Measurements from ENCODE around the gene TTYH3. TPM values are rescaled to one million over a fixed set of nuclear protein-coding genes. Genes with fewer than 3 reads are reported as not detected.
A peak's percentile ranks its signal among the peaks of the same experiment; 100 is the strongest.

TTYH3 gene
- total and polyA plus RNA-seq, 2 of the 8 experiments (the other 6 are each of a cell fraction or from before 2014, with no cell fraction given), result 66.2 to 169 TPM

DNA sequence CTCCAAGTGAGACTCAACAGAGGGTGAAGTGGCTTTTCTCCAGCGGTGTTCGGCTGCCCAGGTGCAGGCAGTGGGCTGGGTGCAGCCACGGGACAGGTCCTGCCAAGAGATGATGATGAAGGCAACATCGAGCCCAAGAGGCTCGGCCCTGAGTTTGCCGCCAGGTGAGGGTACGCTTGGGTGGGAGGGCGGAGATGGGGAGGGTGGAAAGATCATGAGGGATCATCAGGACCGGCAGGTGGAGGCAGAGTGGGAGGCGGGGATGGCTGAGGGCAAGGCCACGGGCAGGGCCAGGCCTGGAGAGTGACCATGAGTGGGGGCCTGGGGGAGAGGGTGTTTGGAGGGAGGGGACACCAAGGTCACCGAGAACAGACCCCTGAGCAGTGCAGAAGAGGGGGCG lies 38.4 kb downstream of the TTYH3 start:
- DNase-seq (ENCODE audit: low read depth in 1 of 2, low spot score in 2 of 2), result no peak
- Histone ChIP-seq H4K91ac (replicated peaks; ENCODE audit: insufficient read length, low read length) (no peak overlapping the region), H3K4me3 (ENCODE audit: extremely low read depth in 1 of 4, insufficient read depth in 2 of 4, low read depth in 3 of 4, low read length in 4 of 4) (no peak overlapping the region), H3K79me2 (ENCODE audit: control insufficient read depth in 1 of 2, insufficient read depth in 2 of 2, low read length in 2 of 2) (no peaks in the 10 kb centered on the region), H3K23ac (ENCODE audit: insufficient read length) (no peak overlapping the region), H2AK5ac (ENCODE audit: low read depth, low read length) (no peak overlapping the region), H4K5ac (ENCODE audit: insufficient read length, low read depth, low read length) (no peak overlapping the region), H2BK5ac (ENCODE audit: low read depth, low read length) (no peak overlapping the region), H4K20me1 (replicated peaks in 1 of 2; ENCODE audit: control insufficient read depth in 1 of 2, insufficient read depth in 2 of 2, low read length in 2 of 2) (no peaks in the 10 kb centered on the region), H3K27ac (ENCODE audit: low read depth, low read length) (no peak overlapping the region), H3K9ac (replicated peaks in 1 of 4; ENCODE audit: extremely low read depth in 1 of 4, low read depth in 3 of 4, low read length in 3 of 4) (no peak overlapping the region), H3K23me2 (ENCODE audit: low read depth, low read length) (no peaks in the 10 kb centered on the region), H3K36me3 (ENCODE audit: control insufficient read depth in 2 of 4, insufficient read depth in 4 of 4, low read length in 3 of 4) (no peaks in the 10 kb centered on the region), H2BK120ac (replicated peaks; ENCODE audit: low read depth, low read length) (no peak overlapping the region), H3K79me1 (ENCODE audit: low read depth, low read length) (no peaks in the 10 kb centered on the region), H4K8ac (ENCODE audit: extremely low read depth, insufficient read depth, low read length) (no peak overlapping the region; the same call in 1 of the 2 replicates), H2BK12ac (ENCODE audit: low read depth, low read length) (no peak overlapping the region), H3K14ac (ENCODE audit: insufficient read length) (no peak overlapping the region), H3K4me1 (replicated peaks in 1 of 4; ENCODE audit: control insufficient read depth in 3 of 4, insufficient read depth in 4 of 4, low read length in 3 of 4) (no peaks in the 10 kb centered on the region), H3K4me2 (ENCODE audit: insufficient read depth in 1 of 2, low read depth in 2 of 2, low read length in 2 of 2) (no peak overlapping the region), H3K9me3 (ENCODE audit: insufficient read depth in 2 of 2, low read depth in 1 of 2, low read length in 1 of 2) (peaks cover 0 to 4% of the 10 kb centered on the region in 2 experiments; a peak in 2 of 4 replicates), H2BK20ac (ENCODE audit: low read length) (no peak overlapping the region), H2BK15ac (ENCODE audit: low read length) (no peak overlapping the region), H3K56ac (replicated peaks; ENCODE audit: insufficient read length, low read depth, low read length) (peak overlapping the region; percentile 46), H2AFZ (ENCODE audit: low read length) (no peak overlapping the region), H3K18ac (ENCODE audit: extremely low read depth, low read length) (no peak overlapping the region), H3K27me3 (replicated peaks in 1 of 4; ENCODE audit: control insufficient read depth in 3 of 4, extremely low read depth in 1 of 4, insufficient read depth in 3 of 4, low read length in 3 of 4) (peaks cover 0 to 7% (median 0%) of the 10 kb centered on the region in 4 experiments; a peak in 2 of 7 replicates), H3K4ac (replicated peaks; ENCODE audit: insufficient read length, low read depth, low read length) (peak overlapping the region; percentile 53)
- WGBS, 2 experiments (ENCODE audit: extremely low coverage in 1 of 2, insufficient coverage in 1 of 2, insufficient read length in 1 of 2, insufficient replicate concordance in 2 of 2, low coverage in 1 of 2, low lambda C conversion rate in 2 of 2, missing lambda C conversion rate in 1 of 2), result 89% methylated on average over 8 of the region's 13 CpGs; no CpG with 5 or more reads in 1 of the 2 experiments
- POLR2A ChIA-PET (ENCODE audit: partially characterized antibody), result interaction anchor here (1.1 to 1.4 kb wide), 2 partner anchors 10 to 40 kb away, joined by 4 to 5 read pairs; no protein-coding TSS in a partner anchor
- CTCF ChIA-PET (ENCODE audit: partially characterized antibody), result interaction anchor here (0.6 to 8.1 kb wide), 37 partner anchors 9 to 265 kb away, joined by 3 to 83 read pairs (median 4); partner anchors contain the start of gene AMZ1
- FAIRE-seq, result no peak
- no peak for TF ChIP-seq CTCF (IDR thresholded peaks at IDR 0.05; ENCODE audit: control extremely low read depth in 1 of 3, insufficient read depth in 1 of 3, low read depth in 1 of 3, low read length in 3 of 3)
- no peak for TF ChIP-seq TAF7 (optimal IDR thresholded peaks at IDR 0.05; ENCODE audit: borderline replicate concordance, low read depth, low read length)
- no peak for TF ChIP-seq ASH2L (IDR thresholded peaks at IDR 0.05; ENCODE audit: low read length)
- TF ChIP-seq POLR2A (IDR thresholded peaks at IDR 0.05; ENCODE audit: control extremely low read depth in 1 of 2, low read depth in 2 of 2, low read length in 2 of 2), result no peak
- no peak for TF ChIP-seq CEBPB (IDR thresholded peaks at IDR 0.05; ENCODE audit: low read depth, low read length)
- TF ChIP-seq SP2 (IDR thresholded peaks at IDR 0.05; ENCODE audit: low read length), result no peak
- no peak for TF ChIP-seq EP300 (IDR thresholded peaks at IDR 0.05; ENCODE audit: borderline replicate concordance in 1 of 2, low read depth in 2 of 2, low read length in 2 of 2)
- no peak for TF ChIP-seq TCF12 (IDR thresholded peaks at IDR 0.05; ENCODE audit: low read depth, low read length)
- TF ChIP-seq TBP (IDR thresholded peaks at IDR 0.05; ENCODE audit: low read depth, low read length), result no peak
- TF ChIP-seq RXRA (IDR thresholded peaks at IDR 0.05; ENCODE audit: insufficient read depth, low read depth, low read length), result no peak
- no peak for TF ChIP-seq CBX8 (IDR thresholded peaks at IDR 0.05; ENCODE audit: borderline replicate concordance, low read depth, low read length)
- no peak for TF ChIP-seq RAD21 (IDR thresholded peaks at IDR 0.05 in 1 of 2, conservative IDR thresholded peaks at IDR 0.05 in 1 of 2; ENCODE audit: low read depth in 2 of 2, low read length in 2 of 2)

Measured in H1 (cell line).